Inflammatory macrophage (primary cell): ENCODE results near the gene TPSAB1.

Experiments used
- DNase-seq, 2 donors: peaks; one replicate each; pipeline ENCODE4 v3.0.0-alpha.2; 2020 to 2022

The TPSAB1 gene

DNA sequence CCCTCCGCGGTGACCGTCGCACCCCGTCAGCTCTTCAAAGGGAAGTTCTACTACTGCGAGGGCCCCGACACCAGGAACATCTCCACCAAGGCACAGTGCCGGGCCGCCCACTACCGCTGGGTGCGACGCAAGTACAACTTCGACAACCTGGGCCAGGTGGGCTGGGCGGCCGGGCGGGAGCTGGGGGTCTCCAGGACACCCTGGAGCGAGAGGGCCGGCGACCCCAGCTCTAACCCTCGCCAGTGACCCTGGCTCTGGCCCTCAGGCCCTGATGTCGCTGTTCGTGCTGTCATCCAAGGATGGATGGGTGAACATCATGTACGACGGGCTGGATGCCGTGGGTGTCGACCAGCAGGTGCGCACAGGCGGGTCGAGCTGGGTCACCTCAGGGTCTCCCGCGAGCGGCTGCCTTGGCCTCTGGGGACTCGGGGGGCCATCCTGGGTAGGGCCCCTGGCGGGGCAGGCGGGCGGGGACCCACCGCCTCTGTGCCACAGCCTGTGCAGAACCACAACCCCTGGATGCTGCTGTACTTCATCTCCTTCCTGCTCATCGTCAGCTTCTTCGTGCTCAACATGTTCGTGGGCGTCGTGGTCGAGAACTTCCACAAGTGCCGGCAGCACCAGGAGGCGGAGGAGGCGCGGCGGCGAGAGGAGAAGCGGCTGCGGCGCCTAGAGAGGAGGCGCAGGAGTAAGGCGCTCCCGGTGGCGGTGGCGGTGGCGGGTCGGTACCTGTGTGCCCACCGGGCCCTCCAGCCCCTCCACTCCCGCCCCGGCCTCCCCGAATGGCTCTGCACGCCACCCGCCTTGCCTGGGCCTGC, 28.8 kb upstream of the TPSAB1 start:
- DNase-seq = no peak

DNA sequence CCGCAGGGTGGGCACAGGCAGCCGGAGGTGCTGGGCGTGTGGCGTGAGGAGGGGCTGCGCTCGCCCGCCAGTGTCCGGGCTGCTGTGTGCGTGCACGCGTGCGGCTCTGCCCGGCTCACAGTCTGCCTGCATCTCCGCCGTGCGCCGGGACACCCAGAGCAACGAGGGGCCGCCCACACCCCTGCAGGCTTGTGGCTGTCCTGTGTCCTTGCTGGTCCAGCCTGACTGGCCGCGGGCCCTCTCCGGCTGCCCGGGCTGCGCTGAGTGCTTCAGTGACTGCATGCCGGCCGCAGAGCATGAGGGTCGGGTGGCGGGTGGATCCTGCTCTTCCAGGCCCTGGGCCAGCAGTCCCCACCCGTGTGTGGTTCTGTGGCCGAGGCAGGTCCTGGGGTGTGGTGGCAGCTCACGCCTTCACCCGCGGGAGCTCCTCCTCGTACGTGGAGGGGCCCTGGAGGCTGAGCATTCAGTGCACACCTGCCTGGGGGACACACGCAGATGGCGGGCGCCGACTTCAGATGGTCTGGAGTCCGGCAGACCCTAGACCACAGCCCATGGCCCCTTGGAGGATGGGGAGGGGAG, 27.8 kb upstream of the TPSAB1 start:
- DNase-seq = no peak

DNA sequence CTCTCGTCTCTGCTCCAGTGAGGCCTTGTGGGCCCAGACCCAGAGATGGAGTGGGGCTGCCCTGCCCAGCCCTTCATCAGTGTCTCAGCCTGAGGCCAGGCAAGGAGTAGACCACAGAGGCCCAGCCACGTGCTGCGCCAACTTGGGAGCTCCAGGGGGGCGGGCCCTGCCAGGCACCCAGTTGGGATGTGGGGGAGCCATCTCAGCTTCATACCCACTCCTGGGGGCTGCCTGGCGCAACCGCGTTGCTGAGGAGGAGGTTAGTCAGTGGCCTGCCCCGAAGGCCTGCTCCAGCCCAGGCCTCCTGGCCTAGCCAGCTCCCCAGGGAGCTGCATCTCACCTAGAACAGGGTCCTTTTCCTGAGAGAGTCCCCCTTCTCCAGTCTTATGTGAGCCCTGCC, 27.3 kb upstream of the TPSAB1 start:
- DNase-seq = no peak

DNA sequence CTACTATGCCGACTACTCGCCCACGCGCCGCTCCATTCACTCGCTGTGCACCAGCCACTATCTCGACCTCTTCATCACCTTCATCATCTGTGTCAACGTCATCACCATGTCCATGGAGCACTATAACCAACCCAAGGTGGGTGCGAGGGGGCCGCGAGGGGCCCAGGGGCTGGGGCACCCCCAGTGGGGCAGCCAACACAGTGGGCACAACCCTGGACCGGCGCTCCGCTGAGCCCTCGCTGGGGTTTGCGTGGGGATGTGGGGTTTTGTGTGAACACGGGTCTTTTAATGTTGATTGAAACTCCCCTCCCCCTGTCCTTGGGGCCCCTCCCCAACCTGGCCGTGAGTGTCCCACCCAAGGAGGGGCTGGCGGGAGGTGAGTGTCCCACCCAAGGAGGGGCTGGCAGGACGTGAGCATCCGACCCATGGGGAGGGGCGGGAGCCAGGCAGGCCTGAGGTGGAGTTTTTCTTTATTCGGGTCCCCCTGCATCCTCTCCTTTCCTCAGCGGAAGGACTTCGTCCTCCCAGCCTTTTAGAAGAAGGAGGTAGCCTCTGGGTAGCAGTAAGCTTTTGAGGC, 26.6 kb upstream of the TPSAB1 start:
- no peak for DNase-seq

DNA sequence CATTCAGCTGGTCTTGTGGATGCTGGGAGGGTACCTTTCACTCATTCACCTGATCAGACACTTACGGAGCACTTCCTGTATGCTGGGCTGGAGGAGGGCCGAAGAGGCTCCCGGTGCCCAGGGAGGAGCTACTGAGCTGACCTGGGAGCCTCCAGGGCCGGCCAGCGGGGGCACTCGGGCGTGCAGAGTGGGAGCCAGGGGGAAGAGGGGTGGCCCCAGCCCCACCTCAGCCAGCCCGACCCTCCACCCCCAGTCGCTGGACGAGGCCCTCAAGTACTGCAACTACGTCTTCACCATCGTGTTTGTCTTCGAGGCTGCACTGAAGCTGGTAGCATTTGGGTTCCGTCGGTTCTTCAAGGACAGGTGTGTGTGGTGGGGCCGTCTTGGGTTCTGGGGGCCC, 25.8 kb upstream of the TPSAB1 start:
- DNase-seq = no peak

DNA sequence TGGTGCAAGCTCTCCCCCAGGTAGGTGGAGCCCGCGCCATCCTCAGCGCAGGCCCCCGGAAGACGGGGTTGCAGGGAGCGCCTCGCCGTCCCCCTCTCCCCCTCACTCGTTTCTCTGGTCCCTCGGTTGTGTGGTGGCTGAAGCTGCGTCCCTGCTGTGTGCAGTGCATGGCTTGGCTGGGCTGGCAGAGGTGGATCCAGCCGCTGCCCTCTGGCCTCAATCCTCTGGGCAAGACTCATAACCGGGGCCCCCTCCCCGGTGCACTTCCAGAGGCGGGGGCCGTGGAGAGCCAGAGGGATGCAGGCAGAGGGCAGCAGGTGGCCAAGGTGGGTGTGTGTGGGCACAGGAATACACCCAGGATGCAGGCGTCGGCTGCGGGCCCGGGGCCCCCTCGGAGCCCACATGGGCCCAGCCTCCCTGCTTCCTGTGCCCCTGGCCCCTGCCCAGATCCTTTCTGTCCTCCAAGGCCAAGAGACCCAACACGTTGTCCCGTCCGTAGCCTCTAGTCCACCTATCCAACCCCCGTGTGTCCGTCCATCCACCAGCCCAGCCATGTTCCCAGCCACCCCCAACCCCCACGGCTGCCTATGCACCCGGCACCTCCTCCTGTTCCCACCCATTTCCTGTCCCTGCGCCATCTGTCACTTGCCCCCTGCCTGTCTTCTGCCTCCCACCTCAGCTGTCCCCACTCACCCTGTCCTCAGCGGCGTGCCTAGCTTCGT, 24.8 kb upstream of the TPSAB1 start:
- DNase-seq = no peak

DNA sequence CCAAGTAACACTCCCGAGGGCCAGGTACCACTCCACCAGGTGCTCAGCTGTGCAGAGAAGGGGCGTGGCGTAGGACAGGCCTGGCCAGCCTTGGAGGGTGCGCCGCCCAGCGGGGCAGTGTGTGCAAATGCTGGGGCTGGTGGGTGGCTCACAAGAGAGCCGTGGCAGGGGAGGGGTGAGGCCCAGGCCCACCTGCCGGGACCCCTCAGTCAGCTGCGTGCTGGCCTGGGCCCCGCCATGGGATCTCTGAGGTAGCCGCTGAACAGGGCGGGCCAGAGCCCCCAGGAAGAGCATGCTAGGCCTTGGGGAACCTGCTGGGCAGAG, 24.2 kb upstream of the TPSAB1 start:
- DNase-seq = no peak

DNA sequence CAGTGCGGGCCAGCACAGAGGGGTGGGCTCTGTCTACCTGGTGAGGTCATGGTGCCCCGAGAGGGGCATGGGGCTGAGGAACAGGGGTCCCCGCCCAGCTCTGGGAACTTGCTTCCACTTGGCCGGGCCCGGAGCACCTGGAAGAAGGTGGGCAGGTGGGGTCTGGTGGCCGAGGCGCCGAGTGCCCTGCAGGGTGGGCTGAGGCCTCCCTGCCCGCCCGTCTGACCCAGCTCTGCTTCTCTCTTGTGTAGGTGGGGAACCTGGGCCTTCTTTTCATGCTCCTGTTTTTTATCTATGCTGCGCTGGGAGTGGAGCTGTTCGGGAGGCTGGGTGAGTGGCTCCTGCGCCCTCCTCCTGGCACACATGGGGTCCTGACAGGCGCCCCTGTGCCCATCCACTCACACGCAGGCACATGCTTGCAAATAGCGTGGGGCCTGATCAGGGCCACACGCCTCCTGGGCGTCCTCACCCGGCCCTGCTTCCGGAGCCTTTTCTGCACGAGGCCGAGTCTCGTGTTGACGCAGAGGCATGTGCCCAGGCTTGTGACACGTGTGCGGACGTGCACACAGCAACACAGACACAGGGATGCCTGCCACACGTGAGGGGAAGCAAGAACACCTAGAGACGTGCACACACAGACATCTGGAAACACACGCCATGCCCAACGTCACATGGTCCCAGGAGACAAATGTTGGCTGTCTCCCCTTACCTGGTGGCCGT, 23.7 kb upstream of the TPSAB1 start:
- DNase-seq = no peak

DNA sequence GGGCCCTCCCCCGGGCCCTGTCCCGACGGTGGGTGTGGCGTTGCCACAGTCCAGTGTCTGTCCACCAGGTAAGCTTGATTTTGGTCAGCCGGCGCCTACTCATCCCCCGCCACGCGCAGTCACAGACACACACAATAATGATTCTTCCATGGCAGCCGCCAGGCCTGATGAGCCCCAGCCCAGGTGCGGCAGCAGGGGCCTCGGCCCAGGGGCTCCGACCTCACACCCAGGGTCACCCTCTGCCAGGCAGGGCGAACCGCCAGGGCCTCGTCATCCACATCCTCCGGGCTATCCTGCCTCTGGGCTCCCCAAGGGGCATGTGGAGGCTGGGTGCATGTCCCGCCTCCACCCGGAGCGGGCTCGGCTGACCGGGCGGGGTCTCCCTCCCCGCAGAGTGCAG, 23.0 kb upstream of the TPSAB1 start:
- DNase-seq = no peak

DNA sequence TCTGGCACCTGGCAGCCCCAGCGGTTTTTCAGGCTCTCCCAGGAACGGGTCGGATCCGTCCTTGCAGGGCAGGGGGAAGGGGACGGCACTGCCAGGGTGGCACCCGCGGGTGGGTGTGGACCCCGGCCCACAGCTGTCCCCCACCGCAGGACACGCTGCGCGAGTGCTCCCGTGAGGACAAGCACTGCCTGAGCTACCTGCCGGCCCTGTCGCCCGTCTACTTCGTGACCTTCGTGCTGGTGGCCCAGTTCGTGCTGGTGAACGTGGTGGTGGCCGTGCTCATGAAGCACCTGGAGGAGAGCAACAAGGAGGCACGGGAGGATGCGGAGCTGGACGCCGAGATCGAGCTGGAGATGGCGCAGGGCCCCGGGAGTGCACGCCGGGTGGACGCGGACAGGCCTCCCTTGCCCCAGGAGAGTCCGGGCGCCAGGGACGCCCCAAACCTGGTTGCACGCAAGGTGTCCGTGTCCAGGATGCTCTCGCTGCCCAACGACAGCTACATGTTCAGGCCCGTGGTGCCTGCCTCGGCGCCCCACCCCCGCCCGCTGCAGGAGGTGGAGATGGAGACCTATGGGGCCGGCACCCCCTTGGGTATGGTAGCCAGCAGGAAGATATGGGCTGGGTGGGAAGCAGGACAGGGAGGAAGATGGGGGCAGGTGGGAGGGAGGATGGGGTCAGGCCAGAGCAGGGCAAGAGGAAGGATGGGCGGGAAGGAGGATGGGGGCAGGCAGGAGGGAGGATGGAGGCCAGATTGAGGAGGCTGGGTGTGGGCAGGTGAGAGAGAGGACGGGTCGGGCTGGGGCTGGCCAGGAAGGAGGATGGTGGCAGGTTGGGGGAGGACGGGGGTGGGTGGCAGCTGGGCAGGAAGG, 22.2 kb upstream of the TPSAB1 start:
- DNase-seq = no peak

DNA sequence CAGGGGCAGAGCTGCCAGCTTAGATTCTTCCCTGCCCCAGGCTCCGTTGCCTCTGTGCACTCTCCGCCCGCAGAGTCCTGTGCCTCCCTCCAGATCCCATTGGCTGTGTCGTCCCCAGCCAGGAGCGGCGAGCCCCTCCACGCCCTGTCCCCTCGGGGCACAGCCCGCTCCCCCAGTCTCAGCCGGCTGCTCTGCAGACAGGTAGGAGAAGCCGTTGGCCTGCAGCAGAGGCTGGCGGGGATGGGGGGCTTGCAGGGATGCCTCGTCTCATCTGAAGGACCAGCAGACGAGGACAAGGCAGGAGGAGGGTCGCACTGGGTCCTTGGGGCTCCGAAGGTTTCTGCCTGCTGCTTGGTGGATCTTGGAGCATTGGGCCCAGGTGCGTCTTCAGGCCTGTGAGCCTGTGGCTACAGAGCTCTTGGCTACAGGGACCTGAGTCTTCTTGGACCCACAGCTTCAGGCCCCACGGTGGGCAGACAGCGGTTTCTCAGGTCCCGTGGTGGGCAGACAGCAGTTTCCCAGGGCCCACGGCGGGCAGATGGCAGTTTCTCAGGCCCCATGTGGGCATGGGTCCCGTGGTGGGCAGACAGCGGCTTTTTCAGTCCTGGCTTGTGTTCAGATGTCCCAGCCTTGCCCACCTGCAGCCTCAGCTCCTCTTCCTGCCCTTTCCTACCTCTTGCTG, 21.4 kb upstream of the TPSAB1 start:
- no peak for DNase-seq

DNA sequence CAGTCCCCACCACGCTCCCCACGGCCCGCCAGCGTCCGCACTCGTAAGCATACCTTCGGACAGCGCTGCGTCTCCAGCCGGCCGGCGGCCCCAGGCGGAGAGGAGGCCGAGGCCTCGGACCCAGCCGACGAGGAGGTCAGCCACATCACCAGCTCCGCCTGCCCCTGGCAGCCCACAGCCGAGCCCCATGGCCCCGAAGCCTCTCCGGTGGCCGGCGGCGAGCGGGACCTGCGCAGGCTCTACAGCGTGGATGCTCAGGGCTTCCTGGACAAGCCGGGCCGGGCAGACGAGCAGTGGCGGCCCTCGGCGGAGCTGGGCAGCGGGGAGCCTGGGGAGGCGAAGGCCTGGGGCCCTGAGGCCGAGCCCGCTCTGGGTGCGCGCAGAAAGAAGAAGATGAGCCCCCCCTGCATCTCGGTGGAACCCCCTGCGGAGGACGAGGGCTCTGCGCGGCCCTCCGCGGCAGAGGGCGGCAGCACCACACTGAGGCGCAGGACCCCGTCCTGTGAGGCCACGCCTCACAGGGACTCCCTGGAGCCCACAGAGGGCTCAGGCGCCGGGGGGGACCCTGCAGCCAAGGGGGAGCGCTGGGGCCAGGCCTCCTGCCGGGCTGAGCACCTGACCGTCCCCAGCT, 20.3 kb upstream of the TPSAB1 start:
- no peak for DNase-seq

DNA sequence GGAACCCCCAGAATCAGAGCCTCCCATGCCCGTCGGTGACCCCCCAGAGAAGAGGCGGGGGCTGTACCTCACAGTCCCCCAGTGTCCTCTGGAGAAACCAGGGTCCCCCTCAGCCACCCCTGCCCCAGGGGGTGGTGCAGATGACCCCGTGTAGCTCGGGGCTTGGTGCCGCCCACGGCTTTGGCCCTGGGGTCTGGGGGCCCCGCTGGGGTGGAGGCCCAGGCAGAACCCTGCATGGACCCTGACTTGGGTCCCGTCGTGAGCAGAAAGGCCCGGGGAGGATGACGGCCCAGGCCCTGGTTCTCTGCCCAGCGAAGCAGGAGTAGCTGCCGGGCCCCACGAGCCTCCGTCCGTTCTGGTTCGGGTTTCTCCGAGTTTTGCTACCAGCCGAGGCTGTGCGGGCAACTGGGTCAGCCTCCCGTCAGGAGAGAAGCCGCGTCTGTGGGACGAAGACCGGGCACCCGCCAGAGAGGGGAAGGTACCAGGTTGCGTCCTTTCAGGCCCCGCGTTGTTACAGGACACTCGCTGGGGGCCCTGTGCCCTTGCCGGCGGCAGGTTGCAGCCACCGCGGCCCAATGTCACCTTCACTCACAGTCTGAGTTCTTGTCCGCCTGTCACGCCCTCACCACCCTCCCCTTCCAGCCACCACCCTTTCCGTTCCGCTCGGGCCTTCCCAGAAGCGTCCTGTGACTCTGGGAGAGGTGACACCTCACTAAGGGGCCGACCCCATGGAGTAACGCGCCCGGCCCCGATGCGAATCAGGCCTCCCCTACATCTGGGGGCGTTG, 19.5 kb upstream of the TPSAB1 start:
- DNase-seq = no peak

DNA sequence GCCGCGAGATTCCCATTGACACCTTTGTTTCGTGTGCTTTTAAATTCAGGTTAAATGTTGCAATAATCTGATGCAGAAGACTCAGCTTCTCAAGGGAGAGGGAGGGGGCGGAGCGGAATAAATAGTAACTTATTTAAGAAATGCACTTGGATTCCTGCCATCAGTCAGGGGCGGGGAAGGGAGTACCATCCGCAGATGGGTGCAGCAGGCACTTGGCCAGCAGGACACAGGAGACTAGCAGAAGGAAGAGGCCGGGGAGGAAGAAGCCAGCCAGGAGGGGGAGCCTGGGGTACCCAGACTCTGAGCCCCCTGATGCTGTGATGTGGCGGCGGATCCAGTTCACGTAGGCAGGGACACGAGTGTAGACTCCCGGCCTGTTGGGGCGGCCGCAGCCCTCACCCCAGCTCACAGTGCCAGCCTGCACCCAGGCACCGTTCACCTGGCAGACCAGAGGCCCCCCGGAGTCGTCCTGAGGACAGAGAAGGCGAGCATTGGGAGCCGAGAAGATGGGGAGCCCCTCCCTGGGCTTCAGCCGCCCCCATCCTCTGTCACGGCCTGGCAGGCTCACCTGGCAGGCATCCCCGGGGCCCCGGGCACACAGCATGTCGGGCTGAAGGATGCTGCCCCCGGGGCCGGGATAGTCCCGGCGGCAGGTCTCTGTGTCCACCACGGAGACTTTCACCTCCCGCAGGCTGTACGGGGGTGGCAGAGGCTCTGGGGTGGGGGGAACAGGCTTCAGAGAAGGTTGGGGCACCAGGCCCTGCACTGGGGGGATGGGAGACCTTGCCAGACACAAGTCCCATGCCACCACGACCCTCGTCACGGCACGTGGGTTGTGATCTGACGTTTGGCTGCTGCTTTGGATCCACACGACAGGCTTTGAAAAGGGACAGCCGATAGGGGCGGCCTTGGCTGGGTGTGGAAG, 18.6 kb upstream of the TPSAB1 start:
- DNase-seq = no peak

DNA sequence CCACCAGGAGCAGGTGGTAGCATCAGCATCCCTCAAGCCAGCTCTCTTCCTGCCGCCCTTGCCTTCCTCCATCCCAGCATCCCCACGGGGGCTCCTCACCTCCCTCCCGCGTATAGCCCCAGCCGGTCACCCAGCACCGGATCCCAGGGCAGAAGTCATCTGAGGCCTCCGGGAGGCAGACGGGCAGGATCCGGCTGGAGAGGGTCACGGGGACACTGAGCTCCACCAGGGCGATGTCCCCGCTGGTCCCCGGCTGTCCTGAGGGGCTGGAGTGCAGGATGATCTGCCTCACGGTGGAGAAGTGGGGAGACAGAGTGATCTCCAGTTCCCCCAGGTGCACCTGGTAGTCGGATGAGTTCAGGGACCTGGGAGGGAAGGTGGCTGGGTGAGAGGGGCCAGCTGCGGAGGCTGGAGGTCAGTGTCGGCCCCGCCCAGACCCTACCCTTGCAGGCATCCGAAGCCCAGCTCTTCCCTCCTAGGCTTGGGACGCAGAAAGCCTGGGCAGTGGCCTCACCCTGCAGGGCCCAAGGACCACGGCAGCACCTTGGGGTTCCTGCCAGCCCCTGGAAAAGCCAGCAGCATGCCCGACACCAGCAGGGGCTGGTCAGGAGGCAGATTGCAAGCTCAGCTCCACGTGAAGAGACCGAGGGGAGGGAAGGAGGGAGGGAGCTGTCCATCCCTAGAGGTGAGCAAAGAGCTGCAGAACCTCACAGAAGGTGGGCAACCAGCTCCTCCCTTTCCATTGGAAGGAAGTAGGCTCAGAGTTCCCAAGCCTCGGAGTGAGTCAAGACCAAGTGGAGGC, 17.8 kb upstream of the TPSAB1 start:
- no peak for DNase-seq

DNA sequence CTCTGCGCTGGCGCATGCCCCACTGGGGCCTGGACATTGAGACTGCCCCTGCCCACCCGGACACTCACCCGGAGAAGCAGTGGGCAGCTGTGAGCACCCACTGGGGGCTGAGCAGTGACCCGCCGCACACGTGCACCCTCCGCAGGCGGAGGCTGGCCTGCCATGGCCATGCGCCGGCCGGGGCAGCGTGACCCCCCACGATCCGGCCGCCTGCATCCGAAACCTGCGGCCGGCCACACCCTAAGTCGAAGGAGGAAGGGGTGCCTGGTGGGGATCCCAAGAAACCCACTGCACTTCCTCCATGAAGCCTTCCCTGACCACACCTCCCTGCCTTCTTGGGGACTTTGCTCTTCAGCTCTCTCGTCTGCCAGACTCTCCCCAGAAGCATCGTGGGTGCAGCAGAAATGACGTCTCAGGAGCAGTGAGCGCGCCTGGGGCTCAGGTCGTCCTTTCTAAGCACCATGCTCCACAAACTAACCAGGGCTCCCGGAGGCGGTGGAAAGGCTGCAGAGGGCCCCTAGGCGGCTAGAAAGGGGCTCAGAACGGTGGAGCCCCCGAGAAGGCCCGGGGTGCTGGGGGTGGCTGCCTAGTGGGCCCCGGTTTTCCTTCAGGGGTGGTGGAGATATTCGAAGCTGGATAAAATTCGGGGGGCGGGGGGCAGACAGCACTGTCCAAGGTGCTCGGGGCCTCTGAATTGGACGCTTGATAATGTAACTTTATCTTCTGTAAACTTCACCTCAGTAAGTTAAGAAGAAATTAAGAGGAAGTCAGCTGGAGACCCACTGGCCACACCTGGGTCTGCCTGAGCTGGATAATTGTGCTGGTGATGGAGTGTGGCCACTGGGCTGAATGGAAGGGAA, 16.9 kb upstream of the TPSAB1 start:
- no peak for DNase-seq

DNA sequence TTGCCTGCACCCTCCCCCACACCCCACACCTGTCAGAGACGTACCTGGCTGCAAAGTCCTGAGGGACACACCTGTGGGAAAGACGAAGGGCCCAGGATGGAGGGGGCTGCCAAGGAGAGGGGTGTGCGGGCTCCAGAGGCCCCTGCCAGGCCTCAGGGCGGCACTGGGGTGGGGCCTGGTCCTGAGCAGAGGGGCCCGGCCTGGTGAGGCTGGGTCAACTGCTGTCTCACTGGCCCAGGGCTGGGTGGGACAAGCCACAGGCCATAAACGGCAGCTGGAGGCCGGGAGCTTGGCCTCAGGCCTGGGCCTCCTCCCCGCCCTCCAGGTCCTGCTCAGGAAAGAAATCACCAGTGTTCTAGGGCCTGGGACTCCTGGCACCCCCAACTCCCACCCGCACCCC, 15.9 kb upstream of the TPSAB1 start:
- no peak for DNase-seq
